Kidney (tissue), 14 donors: ENCODE results near the gene INTS14. TPM values are rescaled to one million over a fixed set of nuclear protein-coding genes. Genes with fewer than 3 reads are reported as not detected.

Source experiments
- DNase-seq, 5 donors: peaks; one replicate each; pipeline ENCODE4 v3.0.0-alpha.2; 2013 to 2020
- FAIRE-seq: peaks from 2 replicates; lab custom pipeline; 2012; peaks lifted over from hg19 to GRCh38; lab: Jason Lieb, UNC
- H3K27ac ChIP-seq, 2 donors: one replicate each; pipeline ENCODE4 v1.7.0; 2013; ENCODE audit warnings: low read depth in 2 of 2, low read length in 2 of 2, inconsistent platforms in 1 of 2
- H3K27me3 ChIP-seq: one replicate; pipeline ENCODE4 v1.7.1; 2013; ENCODE audit warnings: low read length, inconsistent platforms; ENCODE audit not compliant: control insufficient read depth, insufficient read depth
- H3K36me3 ChIP-seq, 3 donors: one replicate each; pipeline versions ENCODE4 v1.7.0 to v1.7.1; 2013; ENCODE audit warnings: low read length in 3 of 3, control low read depth in 1 of 3, inconsistent platforms in 1 of 3; ENCODE audit not compliant: insufficient read depth in 3 of 3, control insufficient read depth in 2 of 3
- H3K4me1 ChIP-seq, 3 donors: one replicate each; pipeline versions ENCODE4 v1.7.0 to v1.7.1; 2013; ENCODE audit warnings: low read length in 3 of 3, inconsistent platforms in 1 of 3, low read depth in 1 of 3; ENCODE audit not compliant: control insufficient read depth in 2 of 3, insufficient read depth in 2 of 3
- H3K4me3 ChIP-seq, 3 donors: one replicate each; pipeline versions ENCODE4 v1.7.0 to v1.8.1; 2013; ENCODE audit warnings: low read length in 3 of 3, control low read depth in 1 of 3, inconsistent platforms in 1 of 3
- H3K9ac ChIP-seq, 3 donors: one replicate each; pipeline versions ENCODE4 v1.7.0 to v1.7.1; 2013; ENCODE audit warnings: low read length in 3 of 3, control low read depth in 1 of 3, inconsistent platforms in 1 of 3
- H3K9me3 ChIP-seq, 3 donors: one replicate each; pipeline versions ENCODE4 v1.7.0 to v1.7.1; 2013; ENCODE audit warnings: low read length in 3 of 3, control low read depth in 1 of 3, inconsistent platforms in 1 of 3; ENCODE audit not compliant: control insufficient read depth in 2 of 3, insufficient read depth in 1 of 3
- intact Hi-C: fragments of 100-400 bp; cut with DNase I; formaldehyde crosslinking; loops from one replicate; pipeline ENCODE4 v1.11.1; 2022
- polyA plus RNA-seq: library from polyadenylated mRNA; stranded (reverse); fragments of 350-450 nt; fragmentation: Illumina TruSeq; extraction: RNeasy Lipid Tissue Mini Kit (QIAGEN cat#74804); gene quantifications from one replicate; pipeline ENCODE4 v1.2.3, GENCODE V29; 2014; ENCODE audit warnings: low read depth, low replicate concordance; ENCODE audit not compliant: insufficient read depth
- total RNA-seq: library from RNA; stranded (reverse); fragmentation: NEBNext Ultra II Directional; extraction: Animal tissue kit (Norgen Biotek cat#: 25700); gene quantifications from one replicate; pipeline ENCODE4 v1.2.1, GENCODE V29; 2021
- TF ChIP-seq, protein P1 (sequence below): IDR thresholded peaks from 3 replicates; pipeline ENCODE4 v1.5.1; 2012; ENCODE audit warnings: mild to moderate bottlenecking, moderate library complexity, borderline replicate concordance; ENCODE audit not compliant: insufficient read depth; ENCODE audit errors: extremely low read depth
- donor health status: control.
- donor health status: control.
- donor health status: control.
- donor health status: control.
- donor health status: control.
- donor health status: DM: yes; HTN: yes; CAD: no.
- donor health status: Normal renal cell carcinoma (clear cell type).

INTS14 gene
- total and polyA plus RNA-seq, 2 donors from 2014 or later = 27.8 to 37.1 TPM

DNA sequence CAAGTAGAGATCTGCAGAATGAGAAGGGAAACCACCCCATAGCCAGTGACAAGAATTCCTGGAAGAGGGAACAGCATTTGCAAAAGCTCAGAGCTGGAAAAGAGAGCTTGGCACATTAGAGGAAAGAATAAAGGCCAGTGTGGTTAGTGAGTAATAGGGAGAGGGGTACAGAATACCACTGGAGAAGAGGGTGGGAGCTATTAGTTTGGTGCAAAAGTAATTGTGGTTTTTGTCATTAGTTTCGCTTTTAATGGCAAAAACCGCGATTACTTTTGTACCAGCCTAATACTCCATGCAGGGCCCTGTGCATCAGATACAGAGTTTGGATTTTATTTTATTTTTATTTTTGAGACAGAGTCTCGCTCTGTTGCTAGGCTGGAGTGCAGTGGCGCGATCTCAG, 20.6 kb upstream of the INTS14 start:
- no peaks in the 10 kb centered on the region for H3K4me1 ChIP-seq
- no peaks in the 10 kb centered on the region for H3K27me3 ChIP-seq
- intact Hi-C loops = no loop called here

DNA sequence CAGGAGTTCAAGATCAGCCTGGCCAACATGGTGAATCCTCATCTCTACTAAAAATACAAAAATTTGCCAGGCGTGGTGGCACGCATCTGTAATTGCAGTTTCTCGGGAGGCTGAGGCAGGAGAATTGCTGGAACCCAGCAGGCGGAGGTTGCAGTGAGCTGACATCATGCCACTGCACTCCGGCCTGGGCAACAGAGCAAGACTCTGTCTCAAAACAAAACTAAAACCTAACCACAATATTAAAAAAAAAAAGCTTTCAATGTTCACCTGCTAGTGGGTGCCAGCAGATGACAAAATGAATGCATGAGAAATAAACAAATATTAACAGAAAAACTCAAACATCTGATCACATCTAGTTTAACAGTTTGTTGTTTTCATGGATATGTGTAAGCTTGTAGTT, 19.8 kb upstream of the INTS14 start:
- intact Hi-C loops = no loop called here
- no peak for DNase-seq
- H3K4me3 ChIP-seq = no peak overlapping the region
- FAIRE-seq = no peak
- H3K36me3 ChIP-seq = peaks cover 0 to 4% (median 2%) of the 10 kb centered on the region in 3 donors
- no peak overlapping the region for H3K27ac ChIP-seq
- TF ChIP-seq, protein P1, sequence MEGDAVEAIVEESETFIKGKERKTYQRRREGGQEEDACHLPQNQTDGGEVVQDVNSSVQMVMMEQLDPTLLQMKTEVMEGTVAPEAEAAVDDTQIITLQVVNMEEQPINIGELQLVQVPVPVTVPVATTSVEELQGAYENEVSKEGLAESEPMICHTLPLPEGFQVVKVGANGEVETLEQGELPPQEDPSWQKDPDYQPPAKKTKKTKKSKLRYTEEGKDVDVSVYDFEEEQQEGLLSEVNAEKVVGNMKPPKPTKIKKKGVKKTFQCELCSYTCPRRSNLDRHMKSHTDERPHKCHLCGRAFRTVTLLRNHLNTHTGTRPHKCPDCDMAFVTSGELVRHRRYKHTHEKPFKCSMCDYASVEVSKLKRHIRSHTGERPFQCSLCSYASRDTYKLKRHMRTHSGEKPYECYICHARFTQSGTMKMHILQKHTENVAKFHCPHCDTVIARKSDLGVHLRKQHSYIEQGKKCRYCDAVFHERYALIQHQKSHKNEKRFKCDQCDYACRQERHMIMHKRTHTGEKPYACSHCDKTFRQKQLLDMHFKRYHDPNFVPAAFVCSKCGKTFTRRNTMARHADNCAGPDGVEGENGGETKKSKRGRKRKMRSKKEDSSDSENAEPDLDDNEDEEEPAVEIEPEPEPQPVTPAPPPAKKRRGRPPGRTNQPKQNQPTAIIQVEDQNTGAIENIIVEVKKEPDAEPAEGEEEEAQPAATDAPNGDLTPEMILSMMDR = no peak
- no peaks in the 10 kb centered on the region for H3K9me3 ChIP-seq
- H3K4me1 ChIP-seq = no peaks in the 10 kb centered on the region
- H3K27me3 ChIP-seq = no peaks in the 10 kb centered on the region
- H3K9ac ChIP-seq = no peak overlapping the region

More for the DNA sequence above, 20.6 kb upstream of the INTS14 start:
- H3K36me3 ChIP-seq = no peaks in the 10 kb centered on the region
- no peak overlapping the region for H3K9ac ChIP-seq
- DNase-seq (no peak), FAIRE-seq (no peak)
- H3K27ac ChIP-seq = no peak overlapping the region
- H3K4me3 ChIP-seq = no peak overlapping the region
- H3K9me3 ChIP-seq = no peaks in the 10 kb centered on the region
- TF ChIP-seq, protein P1 = no peak

DNA sequence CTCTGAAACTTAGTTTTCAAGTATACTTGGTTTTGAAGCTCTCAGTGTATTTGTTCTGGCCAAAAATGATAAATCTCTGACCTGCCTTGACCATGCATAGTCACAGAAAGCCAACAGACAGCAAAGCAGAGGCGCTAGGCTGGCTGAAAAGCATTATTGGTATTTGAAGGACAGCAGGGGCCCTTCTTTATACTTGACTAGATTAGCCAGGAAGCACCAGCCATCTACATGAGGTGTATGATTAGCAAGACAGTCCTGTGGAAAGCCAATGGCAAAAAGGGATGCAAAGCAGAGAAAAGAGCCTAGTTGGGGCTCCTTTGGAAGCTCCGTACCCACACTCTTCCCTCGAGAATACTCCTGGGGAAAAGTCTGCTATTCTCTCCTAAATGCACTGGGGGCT, 18.6 kb upstream of the INTS14 start:
- no peak for FAIRE-seq
- DNase-seq = no peak
- H3K4me1 ChIP-seq = no peaks in the 10 kb centered on the region
- H3K9ac ChIP-seq = no peak overlapping the region
- no peaks in the 10 kb centered on the region for H3K27me3 ChIP-seq
- H3K27ac ChIP-seq = no peak overlapping the region
- intact Hi-C loops = no loop called here
- H3K9me3 ChIP-seq = no peaks in the 10 kb centered on the region
- TF ChIP-seq, protein P1 = no peak
- H3K36me3 ChIP-seq = peaks cover 0 to 12% (median 10%) of the 10 kb centered on the region in 3 donors
- no peak overlapping the region for H3K4me3 ChIP-seq

DNA sequence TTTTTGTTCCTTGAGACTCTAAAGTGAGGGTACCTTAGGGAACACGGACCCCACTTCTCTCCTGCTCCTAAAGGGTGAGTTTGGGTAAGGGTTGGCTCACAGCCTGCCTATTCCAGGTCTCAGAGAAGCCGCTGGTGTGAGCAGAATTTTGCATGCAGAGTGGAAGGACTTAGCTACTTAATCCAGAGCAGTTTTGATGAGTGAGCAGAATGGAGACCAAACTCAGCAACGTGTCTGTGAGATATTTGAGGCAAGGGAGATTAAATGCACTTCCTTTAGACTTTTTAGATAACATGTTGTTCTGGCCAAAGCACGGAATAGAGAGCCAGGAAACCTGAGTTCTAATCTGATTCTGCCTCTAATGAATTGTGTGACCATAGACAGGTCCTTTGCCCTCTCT, 15.9 kb upstream of the INTS14 start:
- intact Hi-C loops = no loop called here
- TF ChIP-seq, protein P1 = no peak

More for the DNA sequence above, 15.9 kb upstream of the INTS14 start:
- Histone ChIP-seq H3K27ac (no peak overlapping the region), H3K9me3 (no peaks in the 10 kb centered on the region), H3K9ac (no peak overlapping the region), H3K27me3 (no peaks in the 10 kb centered on the region), H3K4me3 (no peak overlapping the region), H3K4me1 (no peaks in the 10 kb centered on the region), H3K36me3 (peaks cover 2 to 18% (median 11%) of the 10 kb centered on the region in 3 donors)
- DNase-seq (no peak), FAIRE-seq (no peak)
